Tibial nerve (tissue), 3 donors: ENCODE measurements around the gene RTN1.

Experiments used
- CTCF ChIP-seq, 5 experiments: fragments of 200-600 bp in 3 of 5; fragments of 450-650 bp in 2 of 5; sonication (generic) in 3 of 5; IDR thresholded peaks; one replicate each; pipeline ENCODE4 v1.5.1; 2016 to 2019; ENCODE audit warnings: antibody characterized with exemption in 5 of 5, mild to moderate bottlenecking in 3 of 5, moderate library complexity in 2 of 5
- POLR2A ChIP-seq, 2 donors: fragments of 450-650 bp; IDR thresholded peaks; one replicate each; pipeline ENCODE4 v1.6.1; 2017; ENCODE audit warnings: antibody characterized with exemption in 2 of 2, mild to moderate bottlenecking in 2 of 2, moderate library complexity in 2 of 2

- TF ChIP-seq CTCF (IDR thresholded peaks at IDR 0.05), result no peak
- TF ChIP-seq POLR2A (IDR thresholded peaks at IDR 0.05), result no peak
Observed at GRCh38 chr14:59848671-59849070, 21.9 kb downstream of the RTN1 start.
